Activated B cell treated with CpG ODN at 0.5 μM for 24 hours (primary cell): ENCODE data around the gene KCNQ1. TPM values are rescaled to one million over a fixed set of nuclear protein-coding genes. Genes with fewer than 3 reads are reported as not detected.

Experiments used
- ATAC-seq: fragments of 200-7000 bp; cut with Tn5 transposase; one replicate; pipeline ENCODE4 v1.10.0; 2021; ENCODE audit warnings: low read depth, mild to moderate bottlenecking, moderate library complexity
- CTCF ChIA-PET: fragments of 350-600 bp; sonication (Branson Sonifier 250); formaldehyde crosslinking; loops from one replicate; lab custom pipeline; 2021; ENCODE audit warnings: antibody characterized with exemption; lab: Charles Lee
- POLR2A ChIA-PET: fragments of 350-600 bp; sonication (Branson Sonifier 250); formaldehyde crosslinking; loops from one replicate; lab custom pipeline; 2021; ENCODE audit warnings: antibody characterized with exemption; lab: Charles Lee
- DNase-seq: peaks from one replicate; pipeline ENCODE4 v3.0.0; 2022
- H3K27ac Mint-ChIP-seq: one replicate; pipeline ENCODE4 v1.8.0; 2020; ENCODE audit warnings: mixed read lengths
- H3K27me3 Mint-ChIP-seq: one replicate; pipeline ENCODE4 v1.8.0; 2021; ENCODE audit warnings: mixed read lengths
- H3K36me3 Mint-ChIP-seq: one replicate; pipeline ENCODE4 v1.8.0; 2021; ENCODE audit warnings: low read depth, mixed read lengths
- H3K4me1 Mint-ChIP-seq: one replicate; pipeline ENCODE4 v1.8.0; 2021; ENCODE audit warnings: mixed read lengths
- H3K4me3 Mint-ChIP-seq: one replicate; pipeline ENCODE4 v1.8.0; 2020; ENCODE audit warnings: mild to moderate bottlenecking, mixed read lengths
- H3K9me3 Mint-ChIP-seq: one replicate; pipeline ENCODE4 v1.8.0; 2020; ENCODE audit warnings: mixed read lengths
- CTCF ChIP-seq: fragments of 200-600 bp; IDR thresholded peaks from one replicate; pipeline ENCODE4 v1.8.0; 2022; ENCODE audit warnings: antibody characterized with exemption, mild to moderate bottlenecking
- intact Hi-C: fragments of 100-400 bp; cut with micrococcal nuclease; formaldehyde crosslinking; loops from one replicate; pipeline ENCODE4 v1.15.1; 2024
- total RNA-seq: library from RNA; stranded (reverse); gene quantifications from 2 replicates; pipeline ENCODE4 v1.2.3, GENCODE V29; 2022

Gene KCNQ1
- total RNA-seq, 1 donor from 2014 or later: 6.5 TPM

GRCh38 chr11:2868506-2869133, 423.8 kb downstream of the KCNQ1 start:
- Mint-ChIP-seq H3K36me3 (no peaks in the 10 kb centered on the region), H3K4me1 (peaks cover 8% of the 10 kb centered on the region), H3K4me3 (peak overlapping the region; percentile 37), H3K27ac (no peak overlapping the region), H3K27me3 (peaks cover 41% of the 10 kb centered on the region), H3K9me3 (no peaks in the 10 kb centered on the region)
- intact Hi-C loops: no loop called here
- ChIA-PET POLR2A (no interaction called here), CTCF (interaction anchor here (1.7 kb wide), 1 partner anchor 336 kb away, joined by 4 read pairs; no protein-coding TSS in a partner anchor)
- no peak for TF ChIP-seq CTCF
- ATAC-seq (no peak), DNase-seq (no peak)

- no peak for TF ChIP-seq CTCF
- intact Hi-C loops: no loop called here
- peaks cover 37% of the 10 kb centered on the region for H3K27me3 Mint-ChIP-seq
- no peak overlapping the region for H3K27ac Mint-ChIP-seq
- no peaks in the 10 kb centered on the region for H3K36me3 Mint-ChIP-seq
- POLR2A ChIA-PET: no interaction called here
- H3K9me3 Mint-ChIP-seq: no peaks in the 10 kb centered on the region
- no peak for DNase-seq
- H3K4me1 Mint-ChIP-seq: peaks cover 8% of the 10 kb centered on the region
- CTCF ChIA-PET: interaction anchor here (1.7 kb wide), 1 partner anchor 336 kb away, joined by 4 read pairs; no protein-coding TSS in a partner anchor
- ATAC-seq: no peak
- H3K4me3 Mint-ChIP-seq: peak overlapping the region; percentile 24
Measured at GRCh38 chr11:2869134-2869526, 424.3 kb downstream of the KCNQ1 start.

- TF ChIP-seq CTCF: no peak
- ATAC-seq: no peak
- intact Hi-C loops: no loop called here
- ChIA-PET CTCF (interaction anchor here (1.7 kb wide), 1 partner anchor 337 kb away, joined by 4 read pairs; no protein-coding TSS in a partner anchor), POLR2A (no interaction called here)
- Mint-ChIP-seq H3K4me1 (peaks cover 8% of the 10 kb centered on the region), H3K4me3 (no peak overlapping the region), H3K9me3 (no peaks in the 10 kb centered on the region), H3K36me3 (no peaks in the 10 kb centered on the region), H3K27me3 (peaks cover 31% of the 10 kb centered on the region), H3K27ac (no peak overlapping the region)
- DNase-seq: no peak
Measured at GRCh38 chr11:2869561-2870427, 425.0 kb downstream of the KCNQ1 start.

DNA sequence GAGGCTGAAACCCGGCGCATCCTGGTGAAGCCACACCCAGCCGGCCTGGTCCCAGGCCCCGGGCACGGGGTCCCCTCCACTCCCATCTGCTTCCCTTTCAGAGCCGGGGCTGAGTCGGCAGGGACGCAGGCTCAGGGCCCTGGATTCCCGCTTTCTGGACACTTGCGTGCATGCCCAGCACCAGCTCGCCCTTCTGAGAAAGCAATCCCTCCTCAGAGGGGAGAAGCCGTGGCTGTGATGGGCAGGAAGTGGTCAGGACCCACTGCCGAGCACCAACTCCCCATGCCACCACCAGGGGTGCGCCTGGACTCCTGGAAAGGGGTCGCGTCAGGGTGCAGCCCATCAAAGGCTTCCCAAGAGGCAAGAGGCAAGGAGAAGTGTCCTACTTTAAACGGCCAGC, 425.7 kb downstream of the KCNQ1 start:
- H3K4me3 Mint-ChIP-seq: no peak overlapping the region
- no peak overlapping the region for H3K27ac Mint-ChIP-seq
- DNase-seq (no peak), ATAC-seq (no peak)
- POLR2A ChIA-PET: no interaction called here
- intact Hi-C loops: no loop called here
- CTCF ChIA-PET: no interaction called here
- peaks cover 8% of the 10 kb centered on the region for H3K4me1 Mint-ChIP-seq
- no peak for TF ChIP-seq CTCF
- no peaks in the 10 kb centered on the region for H3K36me3 Mint-ChIP-seq
- no peaks in the 10 kb centered on the region for H3K9me3 Mint-ChIP-seq
- peaks cover 33% of the 10 kb centered on the region for H3K27me3 Mint-ChIP-seq
